ENCODE measurements around the gene CAMSAP1. TPM values are rescaled to one million over a fixed set of nuclear protein-coding genes. Genes with fewer than 3 reads are reported as not detected.

Gene CAMSAP1
- total and polyA plus RNA-seq, 10 of the 15 experiments (the other 5 are each of a cell fraction or from before 2014, with no cell fraction given), result 1.4 to 24.7 (median 8.0) TPM

DNA sequence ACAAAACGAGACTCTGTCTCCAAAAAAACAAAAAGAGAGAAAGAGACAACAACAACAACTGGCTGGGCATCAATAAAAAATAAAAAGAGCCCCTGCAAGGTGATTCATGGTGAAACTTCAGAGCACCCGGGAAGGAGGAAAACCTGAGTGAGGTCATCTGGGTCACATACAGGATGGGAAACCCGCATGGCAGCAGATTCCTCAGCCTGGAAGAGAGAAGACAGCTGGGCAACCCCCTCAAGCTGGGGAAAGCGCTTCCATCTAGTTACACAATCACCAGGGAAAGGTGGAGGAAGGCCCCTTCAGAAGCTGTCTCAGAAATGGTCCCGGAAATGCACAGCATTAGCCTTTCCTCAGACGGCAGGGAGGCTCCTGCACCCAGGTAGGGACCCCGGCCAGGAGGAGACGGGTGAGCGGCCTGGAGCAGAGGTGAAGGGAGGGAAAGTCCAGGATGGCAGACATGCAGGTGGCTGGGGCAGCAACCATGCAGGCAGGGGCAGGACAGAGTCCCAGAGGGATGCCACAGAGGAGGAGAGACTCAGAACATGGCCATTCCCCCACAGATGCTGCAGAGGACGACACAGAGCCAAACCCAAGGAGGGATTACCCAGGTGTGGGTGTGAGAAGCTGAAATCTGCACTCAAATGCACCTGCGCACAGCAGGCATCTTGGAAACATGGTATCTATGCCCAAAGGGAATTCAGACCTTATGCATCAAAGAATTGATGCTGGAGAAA lies 29.4 kb downstream of the CAMSAP1 start:
- no peak overlapping the region for H2AFZ ChIP-seq (ENCODE audit: control insufficient read depth, low read depth, low read length)
- H4K20me1 ChIP-seq (ENCODE audit: control insufficient read depth, insufficient read depth), result no peaks in the 10 kb centered on the region
- CTCF ChIA-PET, result interaction anchor here (1.5 kb wide), 1 partner anchor 14 kb away, joined by 3 read pairs; no protein-coding TSS in a partner anchor
- BruUV-seq (replicated peaks), result no TSS peak
- 62% methylated on average over 11 of the region's 11 CpGs for WGBS (ENCODE audit: insufficient coverage, insufficient replicate concordance, low lambda C conversion rate, missing lambda C conversion rate)
- no peak overlapping the region for H3K27ac ChIP-seq (ENCODE audit: control insufficient read depth, insufficient read depth)
- TF ChIP-seq ZBED1 (IDR thresholded peaks at IDR 0.05; ENCODE audit: borderline replicate concordance), result no peak
- TF ChIP-seq TCF3 (IDR thresholded peaks at IDR 0.05; ENCODE audit: borderline replicate concordance, insufficient read depth, low read depth, low read length), result no peak
- TF ChIP-seq SREBF2 (IDR thresholded peaks at IDR 0.05; ENCODE audit: low read length), result no peak
- no peak for TF ChIP-seq ATF7 (IDR thresholded peaks at IDR 0.05; ENCODE audit: low read depth)
- TF ChIP-seq PBX3 (IDR thresholded peaks at IDR 0.05; ENCODE audit: insufficient replicate concordance, low read depth, low read length), result no peak
- TF ChIP-seq DPF2 (IDR thresholded peaks at IDR 0.05), result no peak
- TF ChIP-seq, protein P1, sequence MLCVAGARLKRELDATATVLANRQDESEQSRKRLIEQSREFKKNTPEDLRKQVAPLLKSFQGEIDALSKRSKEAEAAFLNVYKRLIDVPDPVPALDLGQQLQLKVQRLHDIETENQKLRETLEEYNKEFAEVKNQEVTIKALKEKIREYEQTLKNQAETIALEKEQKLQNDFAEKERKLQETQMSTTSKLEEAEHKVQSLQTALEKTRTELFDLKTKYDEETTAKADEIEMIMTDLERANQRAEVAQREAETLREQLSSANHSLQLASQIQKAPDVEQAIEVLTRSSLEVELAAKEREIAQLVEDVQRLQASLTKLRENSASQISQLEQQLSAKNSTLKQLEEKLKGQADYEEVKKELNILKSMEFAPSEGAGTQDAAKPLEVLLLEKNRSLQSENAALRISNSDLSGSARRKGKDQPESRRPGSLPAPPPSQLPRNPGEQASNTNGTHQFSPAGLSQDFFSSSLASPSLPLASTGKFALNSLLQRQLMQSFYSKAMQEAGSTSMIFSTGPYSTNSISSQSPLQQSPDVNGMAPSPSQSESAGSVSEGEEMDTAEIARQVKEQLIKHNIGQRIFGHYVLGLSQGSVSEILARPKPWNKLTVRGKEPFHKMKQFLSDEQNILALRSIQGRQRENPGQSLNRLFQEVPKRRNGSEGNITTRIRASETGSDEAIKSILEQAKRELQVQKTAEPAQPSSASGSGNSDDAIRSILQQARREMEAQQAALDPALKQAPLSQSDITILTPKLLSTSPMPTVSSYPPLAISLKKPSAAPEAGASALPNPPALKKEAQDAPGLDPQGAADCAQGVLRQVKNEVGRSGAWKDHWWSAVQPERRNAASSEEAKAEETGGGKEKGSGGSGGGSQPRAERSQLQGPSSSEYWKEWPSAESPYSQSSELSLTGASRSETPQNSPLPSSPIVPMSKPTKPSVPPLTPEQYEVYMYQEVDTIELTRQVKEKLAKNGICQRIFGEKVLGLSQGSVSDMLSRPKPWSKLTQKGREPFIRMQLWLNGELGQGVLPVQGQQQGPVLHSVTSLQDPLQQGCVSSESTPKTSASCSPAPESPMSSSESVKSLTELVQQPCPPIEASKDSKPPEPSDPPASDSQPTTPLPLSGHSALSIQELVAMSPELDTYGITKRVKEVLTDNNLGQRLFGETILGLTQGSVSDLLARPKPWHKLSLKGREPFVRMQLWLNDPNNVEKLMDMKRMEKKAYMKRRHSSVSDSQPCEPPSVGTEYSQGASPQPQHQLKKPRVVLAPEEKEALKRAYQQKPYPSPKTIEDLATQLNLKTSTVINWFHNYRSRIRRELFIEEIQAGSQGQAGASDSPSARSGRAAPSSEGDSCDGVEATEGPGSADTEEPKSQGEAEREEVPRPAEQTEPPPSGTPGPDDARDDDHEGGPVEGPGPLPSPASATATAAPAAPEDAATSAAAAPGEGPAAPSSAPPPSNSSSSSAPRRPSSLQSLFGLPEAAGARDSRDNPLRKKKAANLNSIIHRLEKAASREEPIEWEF (IDR thresholded peaks at IDR 0.05; ENCODE audit: insufficient replicate concordance, low read depth, low read length), result no peak
- no peak for TF ChIP-seq CHD1 (IDR thresholded peaks at IDR 0.05; ENCODE audit: low read depth, low read length)
- no peak for TF ChIP-seq NKRF (conservative IDR thresholded peaks at IDR 0.05)
- no peak for TF ChIP-seq IKZF1 (conservative IDR thresholded peaks at IDR 0.05)
- H3K36me3 ChIP-seq (ENCODE audit: control insufficient read depth in 2 of 2, insufficient read depth in 2 of 2, low read length in 1 of 2), result peaks cover 0 to 9% of the 10 kb centered on the region in 2 experiments; a peak in 3 of 4 replicates
- ATAC-seq, result no peak
- RAD21 ChIA-PET (ENCODE audit: unreplicated experiment), result no interaction called here
- no peak overlapping the region for H3K4me3 ChIP-seq
- H3K4me1 ChIP-seq (ENCODE audit: control insufficient read depth, insufficient read depth, low read length), result no peaks in the 10 kb centered on the region
- in situ Hi-C loops (cut with MboI), result no loop called here
- H3K9ac ChIP-seq (ENCODE audit: control insufficient read depth, insufficient read depth, low read length), result no peak overlapping the region
- no peaks in the 10 kb centered on the region for H3K9me3 ChIP-seq (replicated peaks; ENCODE audit: control insufficient read depth, insufficient read depth, low read length)
- H3K27me3 ChIP-seq (replicated peaks in 1 of 2; ENCODE audit: control insufficient read depth in 2 of 2, insufficient read depth in 2 of 2, low read length in 1 of 2), result no peaks in the 10 kb centered on the region
- intact Hi-C loops (cut with micrococcal nuclease; ENCODE audit: unreplicated experiment), result no loop called here
- DNase-seq (ENCODE audit: low read depth, low spot score), result no peak
- SMC1A ChIA-PET (ENCODE audit: uncharacterized antibody, unreplicated experiment), result no interaction called here
- no peak for FAIRE-seq
- no peaks in the 10 kb centered on the region; the same call in 1 of the 2 replicates for H3K79me2 ChIP-seq (ENCODE audit: control insufficient read depth, insufficient read depth, low read length)
- POLR2A ChIA-PET, result no interaction called here
- H3K4me2 ChIP-seq (ENCODE audit: control insufficient read depth, insufficient read depth), result no peak overlapping the region
